Smooth muscle cell (in vitro differentiated cells): Measurements from ENCODE around the gene SPIN2A. TPM values are rescaled to one million over a fixed set of nuclear protein-coding genes. Genes with fewer than 3 reads are reported as not detected.
"Not testable (repeated sequence)": the region's sequence is repeated elsewhere in the genome, so short reads cannot be mapped to it uniquely, and the experiment has no call there.

Experiments used
- DNase-seq: peaks from one replicate; lab custom pipeline; 2025; ENCODE audit not compliant: unreplicated experiment; lab: John Stamatoyannopoulos, UW
- H2AFZ ChIP-seq: fragments of 200-600 bp; sonication (generic); 2 replicates; pipeline ENCODE4 v1.6.0; 2016; ENCODE audit warnings: antibody characterized with exemption, low read depth, mild to moderate bottlenecking
- H3F3A ChIP-seq: fragments of 200-600 bp; sonication (generic); 2 replicates; pipeline ENCODE4 v1.6.0; 2017; ENCODE audit warnings: antibody characterized with exemption, low read depth
- H3K27ac ChIP-seq: fragments of 200-600 bp; sonication (generic); 2 replicates; pipeline ENCODE4 v1.5.1; 2016; ENCODE audit warnings: low read depth, mild to moderate bottlenecking
- H3K27me3 ChIP-seq: fragments of 200-600 bp; sonication (generic); 2 replicates; pipeline ENCODE4 v1.6.1; 2016; ENCODE audit warnings: low read depth, mild to moderate bottlenecking
- H3K36me3 ChIP-seq: fragments of 200-600 bp; sonication (generic); 2 replicates; pipeline ENCODE4 v1.5.1; 2016; ENCODE audit warnings: low read depth
- H3K4me1 ChIP-seq: fragments of 200-600 bp; sonication (generic); 2 replicates; pipeline ENCODE4 v1.5.1; 2016; ENCODE audit warnings: low read depth
- H3K4me2 ChIP-seq: fragments of 200-600 bp; sonication (generic); 2 replicates; pipeline ENCODE4 v1.6.0; 2016; ENCODE audit warnings: mild to moderate bottlenecking
- H3K4me3 ChIP-seq: fragments of 200-600 bp; sonication (generic); 2 replicates; pipeline ENCODE4 v1.5.1; 2016; ENCODE audit warnings: mild to moderate bottlenecking
- H3K79me2 ChIP-seq: fragments of 200-600 bp; sonication (generic); 2 replicates; pipeline ENCODE4 v1.6.0; 2016; ENCODE audit warnings: low read depth, mild to moderate bottlenecking
- H3K9ac ChIP-seq: fragments of 200-600 bp; sonication (generic); 2 replicates; pipeline ENCODE4 v1.6.0; 2016; ENCODE audit warnings: low read depth
- H3K9me3 ChIP-seq: fragments of 200-600 bp; sonication (generic); replicated peaks from 2 replicates; pipeline ENCODE4 v1.5.1; 2016; ENCODE audit warnings: low read depth
- H4K20me1 ChIP-seq: fragments of 200-600 bp; sonication (generic); 2 replicates; pipeline ENCODE4 v1.6.0; 2016; ENCODE audit warnings: low read depth
- WGBS: methylation state at CpG from one replicate; pipeline ENCODE4 v1.1.7; 2016; ENCODE audit warnings: low lambda C conversion rate; 5-methylcytosine and 5-hydroxymethylcytosine counted together
- polyA plus RNA-seq: library from polyadenylated mRNA; unstranded; fragments of >200 nt; fragmentation: Nextera tagmentation; extraction: Ambion mirVana; gene quantifications from 2 replicates; pipeline ENCODE4 v1.2.1, GENCODE V29; 2016
- total RNA-seq: library from RNA; depleted of rRNA; stranded (reverse); fragments of >200 nt; gene quantifications from 2 replicates; pipeline ENCODE4 v1.2.3, GENCODE V29; 2014
- TF ChIP-seq, protein P1 (sequence below): fragments of 200-600 bp; sonication (generic); IDR thresholded peaks from 2 replicates; pipeline ENCODE4 v1.5.1; 2017; ENCODE audit warnings: borderline replicate concordance, mild to moderate bottlenecking, antibody characterized with exemption; ENCODE audit not compliant: insufficient read depth, poor library complexity, severe bottlenecking

SPIN2A gene
- total RNA-seq (0.22 and 0.54 TPM in 2 replicates), polyA plus RNA-seq (2.2 and 2.6 TPM in 2 replicates)

DNA sequence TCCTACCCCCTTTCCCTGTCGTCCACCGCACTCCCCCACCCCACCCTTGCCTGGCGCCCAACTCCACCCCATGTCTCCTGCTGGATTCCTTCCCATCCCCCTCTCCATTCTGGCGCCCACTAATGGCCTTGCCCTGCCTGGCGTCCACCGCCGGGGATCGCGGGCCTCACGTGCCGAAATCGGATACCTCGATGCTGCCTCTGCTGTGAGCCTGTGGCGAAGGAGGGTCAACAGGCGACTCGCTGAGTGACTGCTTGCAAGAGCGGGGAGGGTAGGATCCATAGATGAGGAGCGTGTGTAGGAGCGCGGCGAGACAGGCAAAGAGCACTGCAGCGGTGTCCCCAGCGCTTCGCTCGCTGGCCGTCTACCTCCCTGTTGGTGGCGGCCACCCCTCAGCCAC, at the start of gene SPIN2A:
TSS of gene SPIN2A (minus strand) at position 325 of the 400 bp plus-strand sequence. CDS start 800 bp downstream, outside the sequence.
- not testable (repeated sequence) for H3K9me3 ChIP-seq, H3K36me3 ChIP-seq, H3K4me1 ChIP-seq, H2AFZ ChIP-seq, H3K27me3 ChIP-seq, H3K27ac ChIP-seq, H3K79me2 ChIP-seq, DNase-seq, H3F3A ChIP-seq, H4K20me1 ChIP-seq, H3K9ac ChIP-seq
- 65% methylated on average over 24 of the region's 27 CpGs for WGBS
- H3K4me3 ChIP-seq: peak within 1 kb of the TSS; percentile 45
- H3K4me2 ChIP-seq: peak within 1 kb of the TSS; percentile 75

- Histone ChIP-seq H3K4me1 (no peaks in the 10 kb centered on the region), H3K36me3 (no peaks in the 10 kb centered on the region), H2AFZ (no peak overlapping the region), H3K9me3 (no peaks in the 10 kb centered on the region), H4K20me1 (no peaks in the 10 kb centered on the region), H3F3A (no peaks in the 10 kb centered on the region), H3K27ac (no peak overlapping the region), H3K9ac (no peak overlapping the region), H3K4me2 (no peak overlapping the region), H3K79me2 (no peaks in the 10 kb centered on the region), H3K27me3 (no peaks in the 10 kb centered on the region), H3K4me3 (no peak overlapping the region)
- TF ChIP-seq, protein P1, sequence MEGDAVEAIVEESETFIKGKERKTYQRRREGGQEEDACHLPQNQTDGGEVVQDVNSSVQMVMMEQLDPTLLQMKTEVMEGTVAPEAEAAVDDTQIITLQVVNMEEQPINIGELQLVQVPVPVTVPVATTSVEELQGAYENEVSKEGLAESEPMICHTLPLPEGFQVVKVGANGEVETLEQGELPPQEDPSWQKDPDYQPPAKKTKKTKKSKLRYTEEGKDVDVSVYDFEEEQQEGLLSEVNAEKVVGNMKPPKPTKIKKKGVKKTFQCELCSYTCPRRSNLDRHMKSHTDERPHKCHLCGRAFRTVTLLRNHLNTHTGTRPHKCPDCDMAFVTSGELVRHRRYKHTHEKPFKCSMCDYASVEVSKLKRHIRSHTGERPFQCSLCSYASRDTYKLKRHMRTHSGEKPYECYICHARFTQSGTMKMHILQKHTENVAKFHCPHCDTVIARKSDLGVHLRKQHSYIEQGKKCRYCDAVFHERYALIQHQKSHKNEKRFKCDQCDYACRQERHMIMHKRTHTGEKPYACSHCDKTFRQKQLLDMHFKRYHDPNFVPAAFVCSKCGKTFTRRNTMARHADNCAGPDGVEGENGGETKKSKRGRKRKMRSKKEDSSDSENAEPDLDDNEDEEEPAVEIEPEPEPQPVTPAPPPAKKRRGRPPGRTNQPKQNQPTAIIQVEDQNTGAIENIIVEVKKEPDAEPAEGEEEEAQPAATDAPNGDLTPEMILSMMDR: no peak
- DNase-seq: no peak
Measured at GRCh38 chrX:57178605-57179004, 41.4 kb upstream of the SPIN2A start.

DNA sequence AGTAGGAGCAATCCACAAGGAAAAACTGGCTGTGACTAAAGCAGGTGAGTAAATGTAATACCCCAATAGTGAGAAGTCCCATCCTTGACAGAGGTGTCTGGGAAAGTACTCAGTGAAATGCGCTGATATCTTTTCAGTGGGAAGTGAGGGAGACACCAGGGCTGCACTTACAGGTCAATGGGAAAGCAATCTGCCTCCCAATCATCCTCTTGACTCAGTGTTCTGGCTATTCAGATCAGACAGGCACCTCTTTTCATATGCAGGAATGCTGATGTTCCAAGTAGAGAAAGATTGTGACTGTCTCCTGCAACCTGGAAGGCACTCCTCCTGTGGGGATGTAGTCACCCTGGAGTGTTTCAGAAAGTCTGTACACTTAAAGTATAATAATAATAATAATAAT, 39.9 kb upstream of the SPIN2A start:
- Histone ChIP-seq H2AFZ (no peak overlapping the region), H3K27me3 (no peaks in the 10 kb centered on the region), H3K9me3 (no peaks in the 10 kb centered on the region), H3F3A (no peaks in the 10 kb centered on the region), H3K4me1 (no peaks in the 10 kb centered on the region), H4K20me1 (no peaks in the 10 kb centered on the region), H3K79me2 (no peaks in the 10 kb centered on the region), H3K36me3 (no peaks in the 10 kb centered on the region), H3K4me3 (no peak overlapping the region), H3K4me2 (no peak overlapping the region), H3K27ac (no peak overlapping the region), H3K9ac (no peak overlapping the region)
- 19% methylated on average over 1 of the region's 1 CpG for WGBS
- DNase-seq: no peak
- TF ChIP-seq, protein P1: no peak

- no peak overlapping the region for H3K4me2 ChIP-seq
- no peak overlapping the region for H3K27ac ChIP-seq
- H4K20me1 ChIP-seq: no peaks in the 10 kb centered on the region
- no peaks in the 10 kb centered on the region for H3K27me3 ChIP-seq
- no peak overlapping the region for H3K9ac ChIP-seq
- no peaks in the 10 kb centered on the region for H3K9me3 ChIP-seq
- H3K79me2 ChIP-seq: no peaks in the 10 kb centered on the region
- H3K4me1 ChIP-seq: no peaks in the 10 kb centered on the region
- H2AFZ ChIP-seq: no peak overlapping the region
- DNase-seq: no peak
- H3K4me3 ChIP-seq: no peak overlapping the region
- TF ChIP-seq, protein P1: no peak
- WGBS: 83% methylated on average over 6 of the region's 6 CpGs
- H3K36me3 ChIP-seq: no peaks in the 10 kb centered on the region
- H3F3A ChIP-seq: no peaks in the 10 kb centered on the region
Measured at GRCh38 chrX:57172544-57172943, 35.3 kb upstream of the SPIN2A start.
